SK-N-SH (cell line): Measurements from ENCODE around the gene SHISA8. TPM values are rescaled to one million over a fixed set of nuclear protein-coding genes. Genes with fewer than 3 reads are reported as not detected.

Source experiments
- CTCF ChIA-PET: fragments of 300-600, 350-600 bp; formaldehyde crosslinking; extraction: SDS; loops from one replicate; lab custom pipeline; 2021; lab: Yijun Ruan, JAX
- POLR2A ChIA-PET: fragments of 350-600 bp; sonication (Branson Sonifier 250); formaldehyde crosslinking; extraction: SDS; loops from one replicate; lab custom pipeline; 2020; ENCODE audit warnings: antibody characterized with exemption, inconsistent platforms; lab: Yijun Ruan, JAX
- DNase-seq: peaks from one replicate; pipeline ENCODE4 v3.0.0; 2012
- H2AFZ ChIP-seq: fragments of 200-600 bp; sonication (generic); 2 replicates; pipeline ENCODE4 v1.8.1; 2016; ENCODE audit warnings: antibody characterized with exemption, mild to moderate bottlenecking, low read depth
- H3F3A ChIP-seq: fragments of 200-600 bp; sonication (generic); replicated peaks from 2 replicates; pipeline ENCODE3; 2016; ENCODE audit warnings: antibody characterized with exemption, mild to moderate bottlenecking; ENCODE audit not compliant: insufficient read depth
- H3K27ac ChIP-seq, 2 experiments: fragments of 200-500 bp in 1 of 2; fragments of 200-600 bp in 1 of 2; sonication (Bioruptor generic) in 1 of 2; sonication (generic), shearing (Covaris generic) in 1 of 2; 2 replicates each; pipeline versions ENCODE4 v1.5.1 to v1.6.1; 2014 to 2016; ENCODE audit warnings: low read depth in 2 of 2, inconsistent platforms in 1 of 2, low read length in 1 of 2, mild to moderate bottlenecking in 1 of 2, mixed read lengths in 1 of 2
- H3K27me3 ChIP-seq: fragments of 200-600 bp; sonication (generic), shearing (Covaris generic); 2 replicates; pipeline ENCODE4 v1.6.1; 2016; ENCODE audit warnings: mixed run types; ENCODE audit not compliant: insufficient read depth
- H3K36me3 ChIP-seq, 2 experiments: fragments of 200-500 bp in 1 of 2; fragments of 200-600 bp in 1 of 2; sonication (Bioruptor generic) in 1 of 2; sonication (generic) in 1 of 2; replicated peaks in 1 of 2; 2 replicates each; pipeline versions ENCODE3 to v1.5.1; 2014 to 2016; ENCODE audit warnings: low read length in 1 of 2, mild to moderate bottlenecking in 1 of 2; ENCODE audit not compliant: insufficient read depth in 2 of 2, control insufficient read depth in 1 of 2
- H3K4me1 ChIP-seq, 2 experiments: fragments of 200-500 bp in 1 of 2; fragments of 200-600 bp in 1 of 2; sonication (Bioruptor generic) in 1 of 2; sonication (generic), shearing (Covaris generic) in 1 of 2; 2 replicates each; pipeline versions ENCODE4 v1.5.1 to v1.6.1; 2014 to 2016; ENCODE audit warnings: low read depth in 1 of 2, low read length in 1 of 2, mixed run types in 1 of 2; ENCODE audit not compliant: insufficient read depth in 2 of 2, control insufficient read depth in 1 of 2
- H3K4me2 ChIP-seq: fragments of 200-600 bp; sonication (generic), shearing (Covaris generic); 2 replicates; pipeline ENCODE4 v1.6.1; 2017; ENCODE audit warnings: mixed run types
- H3K4me3 ChIP-seq, 2 experiments: fragments of 200-500 bp in 1 of 2; fragments of 200-600 bp in 1 of 2; sonication (Bioruptor generic) in 1 of 2; sonication (generic), shearing (Covaris generic) in 1 of 2; 2 replicates each; pipeline versions ENCODE4 v1.5.1 to v1.8.1; 2014 to 2016; ENCODE audit warnings: low read depth in 2 of 2, inconsistent platforms in 1 of 2, low read length in 1 of 2, mild to moderate bottlenecking in 1 of 2, mixed read lengths in 1 of 2, moderate library complexity in 1 of 2
- H3K79me2 ChIP-seq: fragments of 200-600 bp; sonication (generic); 2 replicates; pipeline ENCODE4 v1.8.1; 2017; ENCODE audit warnings: mild to moderate bottlenecking; ENCODE audit not compliant: insufficient read depth
- H3K9ac ChIP-seq: fragments of 200-600 bp; sonication (generic); 2 replicates; pipeline ENCODE4 v1.6.1; 2017; ENCODE audit warnings: mixed run types
- H3K9me2 ChIP-seq: fragments of 200-600 bp; sonication (generic); 2 replicates; pipeline ENCODE4 v1.6.1; 2017; ENCODE audit warnings: mixed run types
- H3K9me3 ChIP-seq: fragments of 200-600 bp; sonication (generic); 2 replicates; pipeline ENCODE4 v1.6.1; 2017; ENCODE audit warnings: mixed run types, mild to moderate bottlenecking, moderate library complexity
- H4K20me1 ChIP-seq: fragments of 200-600 bp; sonication (generic); 2 replicates; pipeline ENCODE4 v1.6.1; 2017; ENCODE audit warnings: mild to moderate bottlenecking, mixed run types; ENCODE audit not compliant: insufficient read depth
- ELF1 ChIP-seq: IDR thresholded peaks from 2 replicates; pipeline ENCODE4 v1.4.0; 2012
- EP300 ChIP-seq, 2 experiments: IDR thresholded peaks; 2 replicates each; pipeline versions ENCODE4 v1.4.0 to v1.6.1; 2012; ENCODE audit warnings: borderline replicate concordance in 1 of 2, low read depth in 1 of 2, low read length in 1 of 2
- EZH2phosphoT487 ChIP-seq: fragments of 200-600 bp; sonication (generic); IDR thresholded peaks from 2 replicates; pipeline ENCODE4 v1.6.1; 2017; ENCODE audit warnings: low read depth, mixed run types, mild to moderate bottlenecking, antibody characterized with exemption, moderate library complexity, borderline replicate concordance
- FOSL2 ChIP-seq: IDR thresholded peaks from 2 replicates; pipeline ENCODE4 v1.4.0; 2012; ENCODE audit warnings: low read depth, mild to moderate bottlenecking, moderate library complexity, borderline replicate concordance
- FOXM1 ChIP-seq: IDR thresholded peaks from 2 replicates; pipeline ENCODE4 v1.4.0; 2012; ENCODE audit warnings: low read depth, mild to moderate bottlenecking
- GABPA ChIP-seq: IDR thresholded peaks from 2 replicates; pipeline ENCODE4 v1.4.0; 2012; ENCODE audit warnings: low read depth, mild to moderate bottlenecking
- MAX ChIP-seq: IDR thresholded peaks from 2 replicates; pipeline ENCODE4 v1.4.0; 2012; ENCODE audit warnings: low read depth
- MEF2A ChIP-seq: IDR thresholded peaks from 2 replicates; pipeline ENCODE4 v1.4.0; 2012; ENCODE audit warnings: low read depth, borderline replicate concordance
- MXI1 ChIP-seq: IDR thresholded peaks from 2 replicates; pipeline ENCODE4 v1.6.1; 2012; ENCODE audit warnings: mild to moderate bottlenecking, low read depth, low read length, improper control_type of control experiment
- RFX5 ChIP-seq: IDR thresholded peaks from 2 replicates; pipeline ENCODE4 v1.6.1; 2012; ENCODE audit warnings: mild to moderate bottlenecking, improper control_type of control experiment, low read length
- RXRA ChIP-seq: IDR thresholded peaks from 2 replicates; pipeline ENCODE4 v1.4.0; 2012; ENCODE audit warnings: low read depth, mild to moderate bottlenecking, borderline replicate concordance
- SIN3A ChIP-seq: IDR thresholded peaks from 2 replicates; pipeline ENCODE4 v1.6.1; 2012; ENCODE audit warnings: low read depth, mild to moderate bottlenecking, low read length, moderate library complexity, borderline replicate concordance
- SMC3 ChIP-seq: IDR thresholded peaks from 2 replicates; pipeline ENCODE4 v1.6.1; 2012; ENCODE audit warnings: low read depth, low read length, improper control_type of control experiment
- YY1 ChIP-seq: IDR thresholded peaks from 2 replicates; pipeline ENCODE4 v1.4.0; 2012; ENCODE audit warnings: low read depth, mild to moderate bottlenecking
- ZBTB33 ChIP-seq: IDR thresholded peaks from 2 replicates; pipeline ENCODE4 v1.4.0; 2012; ENCODE audit warnings: low read depth, borderline replicate concordance
- WGBS: methylation state at CpG from one replicate; pipeline ENCODE4 v1.1.6; 2017; ENCODE audit warnings: low lambda C conversion rate; 5-methylcytosine and 5-hydroxymethylcytosine counted together
- polyA plus RNA-seq, 3 experiments: library from polyadenylated mRNA; depleted of rRNA; stranded (reverse); fragments of >200 nt; gene quantifications; 2 replicates each; pipeline ENCODE4 v1.2.3, GENCODE V29; 2012
- TF ChIP-seq, protein P1 (sequence below): IDR thresholded peaks from 2 replicates; pipeline ENCODE4; 2012
- TF ChIP-seq, protein P2 (sequence below): IDR thresholded peaks from 2 replicates; pipeline ENCODE4 v1.4.0; 2012; ENCODE audit warnings: low read depth, borderline replicate concordance
- TF ChIP-seq, protein P3 (sequence below): fragments of 150-350 bp; IDR thresholded peaks from 2 replicates; pipeline ENCODE4 v1.6.1; 2016; ENCODE audit warnings: mild to moderate bottlenecking, low read depth, low read length
- TF ChIP-seq, protein P4 (sequence below): fragments of 150-350 bp; IDR thresholded peaks from 2 replicates; pipeline ENCODE4 v1.6.1; 2017; ENCODE audit warnings: antibody characterized with exemption, low read length, low read depth, borderline replicate concordance

Gene SHISA8
- polyA plus RNA-seq, 1 of the 3 experiments (the other 2 are of a cell fraction): not detected

DNA sequence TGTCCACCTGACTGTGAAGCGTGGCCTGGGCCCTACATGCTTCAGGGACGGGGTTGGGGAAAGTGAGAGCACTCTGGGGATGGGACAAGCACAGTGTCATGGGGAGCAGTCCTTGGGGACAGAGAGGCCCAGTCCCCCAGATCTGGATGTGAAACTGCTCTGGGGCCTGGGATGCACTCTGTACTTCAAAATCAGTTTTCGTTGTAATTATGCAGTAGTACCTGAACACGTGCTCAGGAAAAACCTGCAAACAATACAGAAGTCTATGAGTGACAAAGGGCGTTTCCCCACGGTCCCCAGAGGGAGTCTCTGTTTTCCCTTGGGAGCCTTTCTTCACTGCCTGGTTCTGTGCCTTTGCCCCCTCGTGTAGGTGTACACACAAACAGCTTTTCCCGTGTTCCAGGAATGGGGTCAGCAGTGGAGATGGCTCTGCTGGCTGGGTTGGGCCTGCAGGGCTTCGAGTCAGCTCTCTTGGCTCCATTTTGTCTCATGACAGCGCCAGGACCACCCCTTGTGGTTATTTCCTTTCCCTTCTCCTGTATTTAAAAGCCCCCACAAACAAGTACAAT lies 16.9 kb upstream of the SHISA8 start:
- POLR2A ChIA-PET: interaction anchor here (0.6 kb wide), 1 partner anchor 54 kb away, joined by 3 read pairs; no protein-coding TSS in a partner anchor
- Histone ChIP-seq H3K36me3 (no peaks in the 10 kb centered on the region), H4K20me1 (no peaks in the 10 kb centered on the region), H3K4me2 (no peak overlapping the region), H3K9ac (no peak overlapping the region), H3K27ac (no peak overlapping the region), H3K9me2 (no peaks in the 10 kb centered on the region), H3K4me3 (no peak overlapping the region), H2AFZ (no peak overlapping the region), H3F3A (no peaks in the 10 kb centered on the region), H3K27me3 (no peaks in the 10 kb centered on the region), H3K9me3 (no peaks in the 10 kb centered on the region), H3K4me1 (no peaks in the 10 kb centered on the region; a peak in 1 of 4 replicates), H3K79me2 (no peaks in the 10 kb centered on the region)
- TF ChIP-seq YY1: no peak
- TF ChIP-seq RXRA: no peak
- TF ChIP-seq, protein P1, sequence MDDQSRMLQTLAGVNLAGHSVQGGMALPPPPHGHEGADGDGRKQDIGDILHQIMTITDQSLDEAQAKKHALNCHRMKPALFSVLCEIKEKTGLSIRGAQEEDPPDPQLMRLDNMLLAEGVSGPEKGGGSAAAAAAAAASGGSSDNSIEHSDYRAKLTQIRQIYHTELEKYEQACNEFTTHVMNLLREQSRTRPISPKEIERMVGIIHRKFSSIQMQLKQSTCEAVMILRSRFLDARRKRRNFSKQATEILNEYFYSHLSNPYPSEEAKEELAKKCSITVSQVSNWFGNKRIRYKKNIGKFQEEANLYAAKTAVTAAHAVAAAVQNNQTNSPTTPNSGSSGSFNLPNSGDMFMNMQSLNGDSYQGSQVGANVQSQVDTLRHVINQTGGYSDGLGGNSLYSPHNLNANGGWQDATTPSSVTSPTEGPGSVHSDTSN: no peak
- TF ChIP-seq ZBTB33: no peak
- no peak for TF ChIP-seq RFX5
- TF ChIP-seq ELF1: no peak
- no peak for TF ChIP-seq GABPA
- TF ChIP-seq MAX: no peak
- TF ChIP-seq MEF2A: no peak
- no peak for TF ChIP-seq EZH2phosphoT487
- 85% methylated on average over 4 of the region's 10 CpGs for WGBS
- DNase-seq: no peak
- CTCF ChIA-PET: interaction anchor here (0.6 kb wide), 2 partner anchors 49 to 234 kb away, joined by 3 read pairs; no protein-coding TSS in a partner anchor

DNA sequence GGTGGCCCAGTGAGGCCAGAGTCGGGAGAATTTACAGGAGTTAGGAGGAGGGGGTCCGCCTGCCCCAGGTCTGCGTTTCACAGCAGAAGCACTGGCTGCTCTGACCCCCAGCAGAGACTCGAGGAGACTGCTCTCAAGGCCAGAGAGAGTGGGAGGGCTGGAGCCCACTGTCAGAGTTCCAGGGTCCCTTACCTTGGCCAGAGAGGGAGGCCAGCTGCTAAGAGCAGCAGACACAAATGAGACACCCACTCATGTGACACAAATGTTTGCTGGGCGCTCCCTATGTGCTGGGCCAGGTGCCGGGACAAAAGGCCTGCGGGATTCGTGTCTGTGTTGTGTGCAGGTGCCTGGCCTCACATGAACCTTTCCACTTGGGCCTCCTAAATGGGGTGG lies 14.5 kb upstream of the SHISA8 start:
- no peaks in the 10 kb centered on the region; a peak in 1 of 4 replicates for H3K4me1 ChIP-seq
- no peak overlapping the region for H3K27ac ChIP-seq
- no peak overlapping the region for H3K9ac ChIP-seq
- CTCF ChIA-PET: no interaction called here
- H3K9me2 ChIP-seq: no peaks in the 10 kb centered on the region
- H3K27me3 ChIP-seq: no peaks in the 10 kb centered on the region
- H3K79me2 ChIP-seq: no peaks in the 10 kb centered on the region
- no peaks in the 10 kb centered on the region for H3F3A ChIP-seq
- H4K20me1 ChIP-seq: no peaks in the 10 kb centered on the region
- H3K9me3 ChIP-seq: no peaks in the 10 kb centered on the region
- DNase-seq: no peak
- POLR2A ChIA-PET: no interaction called here
- no peak overlapping the region for H3K4me3 ChIP-seq
- H2AFZ ChIP-seq: no peak overlapping the region
- no CpG with 5 or more reads among the region's 8 CpGs for WGBS
- no peaks in the 10 kb centered on the region for H3K36me3 ChIP-seq
- no peak overlapping the region for H3K4me2 ChIP-seq
- TF ChIP-seq EP300 (IDR thresholded peaks at IDR 0.05; ENCODE audit: borderline replicate concordance in 1 of 2, low read depth in 1 of 2, low read length in 1 of 2) (no peak), MXI1 (no peak), SIN3A (no peak), FOSL2 (no peak), YY1 (no peak), ZBTB33 (no peak), GABPA (no peak), SMC3 (no peak), FOXM1 (no peak)
- TF ChIP-seq, protein P2, sequence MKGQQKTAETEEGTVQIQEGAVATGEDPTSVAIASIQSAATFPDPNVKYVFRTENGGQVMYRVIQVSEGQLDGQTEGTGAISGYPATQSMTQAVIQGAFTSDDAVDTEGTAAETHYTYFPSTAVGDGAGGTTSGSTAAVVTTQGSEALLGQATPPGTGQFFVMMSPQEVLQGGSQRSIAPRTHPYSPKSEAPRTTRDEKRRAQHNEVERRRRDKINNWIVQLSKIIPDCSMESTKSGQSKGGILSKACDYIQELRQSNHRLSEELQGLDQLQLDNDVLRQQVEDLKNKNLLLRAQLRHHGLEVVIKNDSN: no peak
- TF ChIP-seq, protein P3, sequence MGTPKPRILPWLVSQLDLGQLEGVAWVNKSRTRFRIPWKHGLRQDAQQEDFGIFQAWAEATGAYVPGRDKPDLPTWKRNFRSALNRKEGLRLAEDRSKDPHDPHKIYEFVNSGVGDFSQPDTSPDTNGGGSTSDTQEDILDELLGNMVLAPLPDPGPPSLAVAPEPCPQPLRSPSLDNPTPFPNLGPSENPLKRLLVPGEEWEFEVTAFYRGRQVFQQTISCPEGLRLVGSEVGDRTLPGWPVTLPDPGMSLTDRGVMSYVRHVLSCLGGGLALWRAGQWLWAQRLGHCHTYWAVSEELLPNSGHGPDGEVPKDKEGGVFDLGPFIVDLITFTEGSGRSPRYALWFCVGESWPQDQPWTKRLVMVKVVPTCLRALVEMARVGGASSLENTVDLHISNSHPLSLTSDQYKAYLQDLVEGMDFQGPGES: no peak
- TF ChIP-seq, protein P4, sequence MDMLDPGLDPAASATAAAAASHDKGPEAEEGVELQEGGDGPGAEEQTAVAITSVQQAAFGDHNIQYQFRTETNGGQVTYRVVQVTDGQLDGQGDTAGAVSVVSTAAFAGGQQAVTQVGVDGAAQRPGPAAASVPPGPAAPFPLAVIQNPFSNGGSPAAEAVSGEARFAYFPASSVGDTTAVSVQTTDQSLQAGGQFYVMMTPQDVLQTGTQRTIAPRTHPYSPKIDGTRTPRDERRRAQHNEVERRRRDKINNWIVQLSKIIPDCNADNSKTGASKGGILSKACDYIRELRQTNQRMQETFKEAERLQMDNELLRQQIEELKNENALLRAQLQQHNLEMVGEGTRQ: no peak
